Esophagus muscularis mucosa (tissue), 4 donors: Measurements from ENCODE around the gene DPYD. TPM values are rescaled to one million over a fixed set of nuclear protein-coding genes. Genes with fewer than 3 reads are reported as not detected.

ENCODE experiments used
- DNase-seq: peaks from one replicate; pipeline ENCODE4 v3.0.0-alpha.2; 2017; ENCODE audit errors: extremely low spot score
- H3K27ac ChIP-seq, 4 donors: fragments of 200-600 bp; sonication (generic); replicated peaks in 1 of 4; 1 replicate in 3 of 4; 2 replicates in 1 of 4; pipeline ENCODE4 v1.5.1; 2016 to 2019; ENCODE audit warnings: mild to moderate bottlenecking in 1 of 4
- H3K27me3 ChIP-seq, 4 donors: fragments of 200-600 bp; sonication (generic); one replicate each; pipeline versions ENCODE4 v1.5.1 to v1.6.0; 2016 to 2019
- H3K36me3 ChIP-seq, 4 donors: fragments of 200-600 bp; sonication (generic); one replicate each; pipeline ENCODE4 v1.5.1; 2016 to 2019
- H3K4me1 ChIP-seq, 4 donors: fragments of 200-600 bp; sonication (generic); one replicate each; pipeline ENCODE4 v1.5.1; 2016 to 2019
- H3K4me3 ChIP-seq, 4 donors: fragments of 200-600 bp; sonication (generic); 1 replicate in 2 of 4; 2 replicates in 2 of 4; pipeline ENCODE4 v1.5.1; 2016 to 2019; ENCODE audit warnings: mild to moderate bottlenecking in 4 of 4, moderate library complexity in 1 of 4
- H3K9me3 ChIP-seq, 4 donors: fragments of 200-600 bp; sonication (generic); 1 replicate in 3 of 4; 2 replicates in 1 of 4; pipeline ENCODE4 v1.5.1; 2016 to 2019
- EP300 ChIP-seq: sonication (generic); formaldehyde crosslinking; IDR thresholded peaks from one replicate; pipeline ENCODE4 v1.6.1; 2017; ENCODE audit warnings: antibody characterized with exemption
- POLR2A ChIP-seq: fragments of 450-650 bp; IDR thresholded peaks from one replicate; pipeline ENCODE4 v1.6.1; 2017; ENCODE audit warnings: antibody characterized with exemption, moderate library complexity, mild to moderate bottlenecking, low read depth
- POLR2AphosphoS5 ChIP-seq, 2 donors: sonication (generic); formaldehyde crosslinking; IDR thresholded peaks; one replicate each; pipeline ENCODE4 v1.6.1; 2017; ENCODE audit warnings: antibody characterized with exemption in 2 of 2
- WGBS: methylation state at CpG from one replicate; pipeline ENCODE4 v1.1.5; 2018; 5-methylcytosine and 5-hydroxymethylcytosine counted together
- intact Hi-C: fragments of 100-400 bp; cut with DNase I; formaldehyde crosslinking; loops from one replicate; pipeline ENCODE4 v1.15.1; 2023
- total RNA-seq, 4 donors: library from RNA; depleted of rRNA; stranded (reverse); fragments of >200 nt; gene quantifications; one replicate each; pipeline versions ENCODE4 v1.1.0 to v1.2.1, GENCODE V29; 2016
- TF ChIP-seq, protein P1 (sequence below), 3 experiments: fragments of 200-600 bp in 2 of 3; fragments of 450-650 bp in 1 of 3; sonication (generic) in 2 of 3; IDR thresholded peaks; one replicate each; pipeline ENCODE4 v1.5.1; 2017 to 2019; ENCODE audit warnings: antibody characterized with exemption in 3 of 3, mild to moderate bottlenecking in 2 of 3, moderate library complexity in 1 of 3

The DPYD gene
- total RNA-seq, 4 donors from 2014 or later: 31.1 to 36.6 (median 31.7) TPM

DNA sequence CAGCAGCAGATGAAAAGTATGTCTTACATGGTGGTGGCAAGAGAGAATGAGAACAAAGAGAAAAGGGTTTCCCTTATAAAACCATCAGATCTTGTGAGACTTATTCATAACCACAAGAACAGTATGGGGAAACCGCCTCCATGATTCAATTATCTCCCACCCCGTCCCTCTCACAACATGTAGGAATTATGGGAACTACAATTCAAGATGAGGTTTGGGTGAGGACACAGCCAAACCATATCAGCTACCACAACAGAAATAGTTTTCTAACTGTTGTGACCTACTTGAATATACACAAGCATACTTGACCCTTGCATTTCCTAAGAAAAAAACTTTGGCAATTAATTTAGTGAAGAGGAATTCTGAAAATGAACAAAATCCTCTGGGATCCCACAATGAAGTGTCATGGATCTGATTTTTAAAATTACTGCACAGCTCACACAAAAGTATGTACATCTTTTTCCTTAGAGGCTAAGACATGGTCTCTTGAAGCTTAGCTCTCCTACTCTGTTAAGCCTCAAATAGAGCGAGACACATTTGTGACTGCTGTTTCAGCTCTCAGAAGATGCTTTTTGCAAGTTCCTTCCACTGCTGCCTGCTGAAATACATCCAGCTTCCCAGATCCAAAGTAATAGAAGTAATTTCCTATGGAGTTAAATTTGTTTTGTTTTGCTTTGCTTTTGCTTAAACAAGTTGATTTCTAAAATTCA, 265.8 kb downstream of the DPYD start:
- H3K4me1 ChIP-seq: no peaks in the 10 kb centered on the region
- no peaks in the 10 kb centered on the region for H3K36me3 ChIP-seq
- DNase-seq: no peak
- no peak overlapping the region for H3K4me3 ChIP-seq
- H3K9me3 ChIP-seq: no peaks in the 10 kb centered on the region
- H3K27me3 ChIP-seq: no peaks in the 10 kb centered on the region
- TF ChIP-seq POLR2AphosphoS5 (IDR thresholded peaks at IDR 0.05) (no peak), EP300 (no peak), POLR2A (no peak)
- TF ChIP-seq, protein P1, sequence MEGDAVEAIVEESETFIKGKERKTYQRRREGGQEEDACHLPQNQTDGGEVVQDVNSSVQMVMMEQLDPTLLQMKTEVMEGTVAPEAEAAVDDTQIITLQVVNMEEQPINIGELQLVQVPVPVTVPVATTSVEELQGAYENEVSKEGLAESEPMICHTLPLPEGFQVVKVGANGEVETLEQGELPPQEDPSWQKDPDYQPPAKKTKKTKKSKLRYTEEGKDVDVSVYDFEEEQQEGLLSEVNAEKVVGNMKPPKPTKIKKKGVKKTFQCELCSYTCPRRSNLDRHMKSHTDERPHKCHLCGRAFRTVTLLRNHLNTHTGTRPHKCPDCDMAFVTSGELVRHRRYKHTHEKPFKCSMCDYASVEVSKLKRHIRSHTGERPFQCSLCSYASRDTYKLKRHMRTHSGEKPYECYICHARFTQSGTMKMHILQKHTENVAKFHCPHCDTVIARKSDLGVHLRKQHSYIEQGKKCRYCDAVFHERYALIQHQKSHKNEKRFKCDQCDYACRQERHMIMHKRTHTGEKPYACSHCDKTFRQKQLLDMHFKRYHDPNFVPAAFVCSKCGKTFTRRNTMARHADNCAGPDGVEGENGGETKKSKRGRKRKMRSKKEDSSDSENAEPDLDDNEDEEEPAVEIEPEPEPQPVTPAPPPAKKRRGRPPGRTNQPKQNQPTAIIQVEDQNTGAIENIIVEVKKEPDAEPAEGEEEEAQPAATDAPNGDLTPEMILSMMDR (IDR thresholded peaks at IDR 0.05): no peak
- intact Hi-C loops: no loop called here
- WGBS: 88% methylated on average over 3 of the region's 3 CpGs
- H3K27ac ChIP-seq: no peak overlapping the region

- intact Hi-C loops: no loop called here
- no peak overlapping the region for H3K27ac ChIP-seq
- no peaks in the 10 kb centered on the region for H3K36me3 ChIP-seq
- no peaks in the 10 kb centered on the region for H3K27me3 ChIP-seq
- peaks cover 0 to 6% (median 0%) of the 10 kb centered on the region in 4 donors for H3K4me1 ChIP-seq
- 95% methylated on average over 3 of the region's 3 CpGs for WGBS
- DNase-seq: no peak
- TF ChIP-seq POLR2AphosphoS5 (IDR thresholded peaks at IDR 0.05) (no peak), POLR2A (no peak), EP300 (no peak)
- TF ChIP-seq, protein P1 (IDR thresholded peaks at IDR 0.05): no peak
- peaks cover 0 to 8% (median 6%) of the 10 kb centered on the region in 4 donors for H3K9me3 ChIP-seq
- no peak overlapping the region for H3K4me3 ChIP-seq
Measured at GRCh38 chr1:97651250-97651649, 269.6 kb downstream of the DPYD start.

- no peaks in the 10 kb centered on the region for H3K27me3 ChIP-seq
- intact Hi-C loops: no loop called here
- TF ChIP-seq EP300: no peak
- no peak for TF ChIP-seq POLR2AphosphoS5 (IDR thresholded peaks at IDR 0.05)
- TF ChIP-seq POLR2A: no peak
- TF ChIP-seq, protein P1 (IDR thresholded peaks at IDR 0.05): no peak
- H3K4me3 ChIP-seq: no peak overlapping the region
- DNase-seq: no peak
- H3K9me3 ChIP-seq: peaks cover 2 to 15% (median 12%) of the 10 kb centered on the region in 4 donors
- H3K4me1 ChIP-seq: peaks cover 0 to 6% (median 0%) of the 10 kb centered on the region in 4 donors
- WGBS: 89% methylated on average over 4 of the region's 4 CpGs
- no peak overlapping the region for H3K27ac ChIP-seq
- no peaks in the 10 kb centered on the region for H3K36me3 ChIP-seq
Measured at GRCh38 chr1:97649591-97649990, 271.2 kb downstream of the DPYD start.

DNA sequence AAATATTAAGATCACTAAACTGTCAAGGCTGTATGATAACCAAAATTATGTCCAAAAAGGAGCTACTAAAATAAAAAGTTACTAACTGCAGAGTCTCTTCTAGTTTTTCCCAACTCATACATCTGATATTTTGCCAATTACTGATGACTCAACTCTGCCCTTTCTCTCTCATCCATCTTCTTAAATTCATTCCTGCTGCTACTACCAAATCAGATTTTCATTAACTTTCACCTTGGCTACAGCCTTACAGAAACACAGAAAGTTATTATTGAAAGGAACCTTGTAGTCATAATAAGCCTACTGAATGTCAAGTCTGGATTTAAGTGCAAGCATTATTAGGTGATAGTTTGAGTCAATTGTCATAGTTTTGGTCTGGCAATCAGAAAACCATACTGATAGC, 273.1 kb downstream of the DPYD start:
- intact Hi-C loops: no loop called here

More for the DNA sequence above, 273.1 kb downstream of the DPYD start:
- peaks cover 0 to 6% (median 0%) of the 10 kb centered on the region in 4 donors for H3K4me1 ChIP-seq
- no peak overlapping the region for H3K4me3 ChIP-seq
- H3K27me3 ChIP-seq: no peaks in the 10 kb centered on the region
- peaks cover 2 to 15% (median 12%) of the 10 kb centered on the region in 4 donors for H3K9me3 ChIP-seq
- H3K36me3 ChIP-seq: no peaks in the 10 kb centered on the region
- no peak overlapping the region for H3K27ac ChIP-seq
- TF ChIP-seq EP300: no peak
- TF ChIP-seq, protein P1 (IDR thresholded peaks at IDR 0.05): no peak
- no peak for TF ChIP-seq POLR2AphosphoS5 (IDR thresholded peaks at IDR 0.05)
- no peak for TF ChIP-seq POLR2A
- DNase-seq: no peak
